H54 (cell line): Measurements from ENCODE around the gene TH.
"Not testable (repeated sequence)": the region's sequence is repeated elsewhere in the genome, so short reads cannot be mapped to it uniquely, and the experiment has no call there.

Experiments used
- DNase-seq: peaks from one replicate; pipeline ENCODE4 v3.0.0; 2011; ENCODE audit warnings: low spot score, mixed read lengths; ENCODE audit not compliant: insufficient read length
- FAIRE-seq: peaks from 3 replicates; lab custom pipeline; 2011; peaks lifted over from hg19 to GRCh38; lab: Jason Lieb, UNC
- POLR2A ChIP-seq: IDR thresholded peaks from 2 replicates; pipeline ENCODE4 v1.6.1; 2011; ENCODE audit warnings: low read depth, mild to moderate bottlenecking, low read length

Gene TH

DNA sequence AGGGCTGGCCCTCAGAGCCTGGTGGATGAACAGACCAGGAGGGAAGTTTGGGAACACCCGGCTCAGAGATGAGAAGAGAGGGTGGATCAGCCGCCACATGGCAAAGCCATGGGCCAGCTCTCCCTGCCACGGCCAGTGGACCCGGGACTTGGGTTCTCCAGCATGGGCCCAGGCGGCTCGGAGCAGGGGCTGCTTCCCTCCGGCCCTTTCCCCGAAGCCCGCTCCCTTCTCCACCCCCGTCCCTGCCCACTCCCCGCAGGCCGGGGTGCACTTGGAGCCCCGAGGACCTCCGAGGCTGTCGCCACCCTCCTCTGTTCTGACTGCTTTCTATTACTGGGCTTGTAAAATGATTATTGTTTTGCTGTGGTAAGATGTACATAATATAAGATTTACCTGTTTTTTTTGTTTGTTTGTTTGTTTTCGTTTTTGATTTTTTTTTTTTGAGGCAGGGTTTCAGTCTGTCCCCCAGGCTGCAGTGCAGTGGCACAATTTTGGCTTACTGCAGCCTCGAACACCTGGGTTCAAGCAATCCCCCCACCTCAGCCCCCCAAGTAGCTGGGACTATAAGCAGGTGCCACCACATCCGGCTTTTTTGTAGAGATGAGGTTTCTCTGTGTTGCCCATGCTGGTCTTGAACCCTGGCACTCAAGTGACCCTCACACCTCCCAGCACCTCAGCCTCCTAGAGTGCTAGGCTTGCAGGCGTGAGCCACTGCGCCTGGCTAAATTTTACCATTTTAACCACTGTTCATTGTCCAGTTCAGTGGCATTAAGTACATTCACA, 11.3 kb upstream of the TH start:
- FAIRE-seq (no peak), DNase-seq (no peak)
- no peak for TF ChIP-seq POLR2A

DNA sequence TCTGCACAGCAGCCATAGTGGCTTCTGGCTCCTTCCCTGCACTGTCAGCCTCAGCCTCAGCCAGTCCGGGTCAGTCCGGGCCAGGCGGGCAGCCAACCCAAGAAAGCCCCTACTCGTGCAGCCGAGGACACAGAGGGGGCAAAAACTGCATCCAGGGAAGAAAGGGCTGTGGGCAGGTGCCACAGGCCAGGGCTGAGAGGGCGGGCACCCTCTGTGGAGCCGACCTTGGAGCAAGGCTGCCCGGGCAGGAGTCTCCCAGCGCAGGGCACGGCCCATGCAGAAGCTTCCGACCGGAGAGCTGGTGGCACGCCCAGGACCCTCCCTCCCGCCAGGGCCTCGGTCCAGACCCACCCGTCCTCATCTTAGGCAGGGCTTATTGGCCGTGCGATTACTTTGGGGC, 10.5 kb upstream of the TH start:
- TF ChIP-seq POLR2A: no peak

DNA sequence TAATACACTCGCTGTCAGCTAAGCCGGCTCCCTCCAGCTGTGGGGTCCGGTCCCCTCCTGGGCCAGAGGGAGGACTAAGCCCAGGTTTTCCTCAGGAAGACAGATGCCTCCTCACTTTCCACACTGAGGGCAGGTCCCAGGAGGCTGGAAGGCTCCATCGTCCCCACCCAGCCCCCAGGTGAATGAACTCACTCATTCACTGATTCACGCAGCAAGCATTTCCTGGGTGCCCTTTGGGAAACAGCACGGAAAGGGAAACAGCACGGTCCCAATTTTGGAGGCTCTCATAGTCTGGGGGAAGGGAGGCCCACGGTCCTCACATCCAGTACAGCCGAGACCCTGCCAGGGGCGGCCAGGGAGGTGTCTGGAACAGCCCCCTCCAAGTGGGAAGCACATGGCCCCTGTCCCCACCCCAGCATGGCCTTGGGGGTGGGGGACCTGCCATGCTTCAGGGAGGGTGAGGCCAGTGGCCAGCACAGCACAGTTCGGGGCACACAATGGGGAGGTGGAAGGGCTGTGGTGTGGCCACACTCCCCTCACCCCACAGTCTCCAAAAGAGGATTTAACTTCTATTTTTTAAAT, 9.3 kb upstream of the TH start:
- DNase-seq: peak; percentile 90
- FAIRE-seq: no peak

More for the DNA sequence above, 10.5 kb upstream of the TH start:
- DNase-seq: no peak
- FAIRE-seq: no peak

DNA sequence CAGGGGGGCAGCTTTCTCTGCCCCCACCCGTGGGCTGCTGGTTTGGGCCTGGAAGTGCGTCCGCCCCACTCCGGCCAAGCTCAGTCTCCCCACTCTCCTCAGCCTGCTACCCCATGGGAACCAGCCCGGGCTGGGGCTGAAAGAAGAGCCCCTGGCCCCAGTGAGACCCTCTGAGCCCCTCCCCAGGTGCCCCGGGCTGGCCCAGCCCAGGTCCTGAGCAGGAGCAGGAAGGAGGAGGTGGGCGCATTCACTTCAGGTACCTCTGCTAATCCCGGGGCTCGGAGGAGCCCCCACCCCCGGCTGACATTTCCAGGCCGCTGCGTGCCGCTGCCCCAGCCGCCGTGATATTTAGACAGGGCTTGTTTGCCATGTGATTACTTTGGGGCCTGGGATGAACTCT, 8.7 kb upstream of the TH start:
- no peak for DNase-seq
- TF ChIP-seq POLR2A: no peak
- no peak for FAIRE-seq

More for the DNA sequence above, 9.3 kb upstream of the TH start:
- TF ChIP-seq POLR2A: no peak

DNA sequence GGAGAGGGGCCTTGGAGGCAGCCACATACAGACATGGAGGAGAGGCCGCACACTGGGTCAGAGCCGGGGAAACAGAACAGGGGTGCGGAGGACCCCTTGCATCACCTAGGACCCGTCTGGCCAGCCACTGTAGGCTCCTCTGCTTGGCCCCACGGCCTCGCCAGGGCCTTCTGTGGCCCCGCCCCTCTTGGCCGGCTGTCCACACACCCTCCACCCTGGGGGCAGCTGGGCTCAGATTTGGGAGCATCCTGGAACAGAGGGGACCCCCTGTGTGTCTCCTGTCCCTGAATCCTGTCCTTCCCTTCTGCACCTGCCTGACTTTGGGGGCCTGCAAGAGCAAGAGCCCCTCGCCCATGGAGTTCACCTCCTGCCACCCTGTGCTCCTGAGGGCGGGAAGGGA, 7.9 kb upstream of the TH start:
- no peak for TF ChIP-seq POLR2A
- DNase-seq (no peak), FAIRE-seq (no peak)

DNA sequence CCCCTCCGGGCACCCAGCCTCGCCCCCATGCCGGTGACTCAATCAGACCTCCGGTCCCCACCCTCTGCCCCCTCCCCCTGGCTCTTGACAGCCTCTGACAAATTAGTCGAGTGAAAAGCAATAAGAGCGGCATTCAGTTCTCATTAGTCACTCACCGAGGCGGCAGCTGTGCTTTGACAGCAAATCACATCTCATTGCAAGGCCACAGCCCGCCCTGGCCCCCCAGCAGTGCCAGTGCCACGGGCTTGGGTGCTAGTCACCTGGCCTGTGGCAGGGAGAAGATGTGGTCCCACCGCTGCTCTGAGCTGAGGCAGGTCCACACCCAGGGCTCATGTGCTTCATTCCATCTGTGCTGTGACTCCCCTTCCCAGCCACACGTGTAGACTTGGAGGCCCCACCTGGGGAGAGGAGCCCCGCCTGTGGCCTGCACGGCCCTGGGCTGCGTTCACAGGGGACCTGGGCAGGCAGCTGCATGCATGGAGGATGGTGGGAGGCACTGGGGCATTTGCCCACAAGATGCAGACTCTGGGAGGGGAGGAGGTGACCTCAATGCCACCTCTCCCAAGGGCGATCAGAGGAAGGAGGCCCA, 7.4 kb upstream of the TH start:
- DNase-seq (peak; percentile 91), FAIRE-seq (no peak)
- no peak for TF ChIP-seq POLR2A

DNA sequence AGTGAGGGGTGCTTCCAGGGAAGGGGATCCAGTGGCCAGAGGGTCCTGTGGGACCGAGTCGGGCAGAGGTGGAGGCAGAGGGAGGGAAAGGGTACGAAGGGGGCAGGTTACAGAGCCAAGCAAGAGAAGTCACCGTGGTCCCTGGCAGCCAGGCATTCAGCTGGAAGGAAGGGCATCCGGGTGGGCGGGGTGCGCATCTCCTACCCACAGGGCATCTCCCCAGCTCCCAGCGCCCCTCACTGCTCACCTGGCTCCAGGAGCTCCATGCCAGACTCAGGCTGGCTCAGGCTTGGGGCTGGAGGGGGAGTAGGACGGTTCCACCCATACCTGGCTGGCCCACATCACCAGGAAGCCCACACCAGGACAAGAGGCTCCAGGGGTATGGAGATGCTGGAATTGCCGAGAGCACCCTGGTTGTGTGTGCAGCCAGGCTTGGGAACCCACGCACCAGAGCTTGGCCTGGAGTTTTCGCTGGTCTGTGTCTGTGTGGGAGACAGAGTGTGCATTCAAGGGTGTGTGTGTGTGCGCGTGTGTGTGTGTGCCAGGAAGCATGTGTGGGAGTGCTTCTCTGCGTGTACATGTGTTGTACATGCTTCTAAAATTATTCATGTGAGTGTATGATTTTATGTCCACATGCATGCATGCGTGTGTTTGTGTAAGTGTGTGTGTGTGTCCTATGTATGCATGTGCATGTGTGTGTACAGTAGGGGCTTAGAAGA, 6.6 kb upstream of the TH start:
- FAIRE-seq, DNase-seq: not testable (repeated sequence)

DNA sequence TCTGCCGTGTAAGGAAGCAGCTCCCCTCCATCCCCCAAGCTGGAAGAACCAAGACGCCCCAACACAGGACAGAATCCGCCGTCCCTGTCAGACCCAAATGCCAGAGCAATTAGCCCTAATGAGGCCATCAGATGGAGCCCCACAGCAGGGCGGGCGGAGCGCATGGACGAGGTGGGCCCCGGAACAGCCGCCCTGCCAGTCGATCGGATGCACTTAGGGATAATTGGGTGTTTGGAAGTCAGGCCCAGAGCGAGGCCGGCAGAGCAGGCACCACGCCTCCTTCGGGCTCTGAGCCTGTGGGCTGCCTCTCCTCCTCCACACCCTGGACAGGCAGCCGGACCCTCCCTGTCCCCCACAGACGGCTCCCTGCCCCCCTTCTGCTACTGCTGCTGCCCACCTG, 5.5 kb upstream of the TH start:
- TF ChIP-seq POLR2A: no peak
- DNase-seq (no peak), FAIRE-seq (no peak)

DNA sequence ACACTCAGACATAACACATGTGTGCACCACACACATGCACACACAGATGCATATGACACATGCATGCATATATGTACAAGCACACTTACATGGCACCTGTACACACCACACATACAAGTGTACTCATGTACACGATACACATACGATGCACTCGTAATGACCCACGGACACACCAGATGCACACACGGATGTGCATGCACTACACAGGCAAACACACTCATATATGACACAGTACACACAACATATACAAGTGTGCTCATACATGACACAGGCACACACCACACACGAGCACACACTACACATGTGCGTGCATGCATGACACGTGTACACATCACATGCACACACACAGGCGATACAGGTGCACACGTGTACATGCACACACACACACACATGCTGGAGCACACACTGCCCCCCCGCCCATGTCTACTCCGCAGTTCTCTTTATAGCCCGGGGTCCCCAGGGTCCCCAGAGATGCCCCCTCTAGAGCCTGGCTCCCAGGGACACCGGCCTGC, 4.8 kb upstream of the TH start:
- FAIRE-seq (no peak), DNase-seq (no peak)
- TF ChIP-seq POLR2A: no peak

DNA sequence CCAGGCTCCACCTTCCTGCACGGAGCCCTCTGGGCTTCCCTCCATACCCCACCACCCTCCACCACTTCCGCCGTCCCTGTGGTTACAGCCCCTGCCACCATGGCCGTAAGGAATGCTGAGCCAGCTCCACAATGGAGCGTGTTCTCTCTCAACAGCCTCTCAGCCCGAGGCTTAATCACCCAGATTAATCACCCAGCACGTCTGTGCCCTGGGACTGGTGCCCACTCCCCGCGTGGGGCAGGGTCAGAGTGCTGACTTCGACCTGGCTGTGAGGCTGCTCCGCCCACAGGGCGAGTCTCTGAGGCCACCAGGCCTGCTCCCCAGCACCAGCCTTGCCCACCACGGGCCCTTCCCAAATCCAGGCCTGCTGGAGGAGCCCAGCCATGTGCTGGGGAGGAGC, 4.0 kb upstream of the TH start:
- DNase-seq (peak; percentile 91), FAIRE-seq (no peak)
- no peak for TF ChIP-seq POLR2A

DNA sequence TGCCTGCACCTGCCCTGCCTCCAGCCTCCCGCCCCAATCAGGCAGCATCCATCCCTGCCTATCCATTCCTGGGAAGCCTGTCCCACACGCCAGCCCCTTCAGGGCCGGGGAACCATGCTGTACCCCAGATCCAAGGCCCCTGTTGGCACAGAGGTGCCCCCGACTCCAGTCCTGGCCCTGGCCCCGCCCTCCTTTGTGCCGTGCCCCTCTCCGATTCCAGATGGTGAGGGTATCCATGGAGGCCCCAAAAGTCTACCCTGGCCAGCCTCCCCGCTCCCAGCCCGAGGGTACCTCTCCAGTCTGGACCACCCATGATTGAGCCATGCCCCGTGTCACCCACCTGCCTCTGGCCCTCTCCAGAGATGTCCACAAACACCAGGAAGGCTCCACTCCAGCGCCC, 2.7 kb upstream of the TH start:
- FAIRE-seq (no peak), DNase-seq (no peak)
- no peak for TF ChIP-seq POLR2A

DNA sequence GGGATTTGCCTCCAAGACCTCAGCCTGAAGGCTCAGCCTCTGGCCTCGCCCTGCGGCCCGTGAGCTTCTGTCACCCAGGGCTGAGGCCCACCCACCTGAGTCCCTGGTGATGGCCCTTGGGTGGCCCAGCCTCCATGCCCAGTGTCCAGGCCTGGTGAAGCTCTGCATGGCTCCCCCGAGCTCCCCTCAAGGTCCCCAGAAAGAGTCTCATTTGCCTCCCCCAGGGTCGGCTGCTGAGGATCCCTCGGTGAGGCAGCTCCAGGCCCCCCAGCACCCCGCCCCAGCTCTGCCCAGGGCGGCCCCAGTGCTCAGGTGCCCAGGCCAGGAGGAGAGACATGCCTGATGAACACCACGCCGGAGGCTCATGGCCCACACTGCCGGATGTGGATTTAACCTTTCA, 2.1 kb upstream of the TH start:
- no peak for TF ChIP-seq POLR2A
- no peak for FAIRE-seq

DNA sequence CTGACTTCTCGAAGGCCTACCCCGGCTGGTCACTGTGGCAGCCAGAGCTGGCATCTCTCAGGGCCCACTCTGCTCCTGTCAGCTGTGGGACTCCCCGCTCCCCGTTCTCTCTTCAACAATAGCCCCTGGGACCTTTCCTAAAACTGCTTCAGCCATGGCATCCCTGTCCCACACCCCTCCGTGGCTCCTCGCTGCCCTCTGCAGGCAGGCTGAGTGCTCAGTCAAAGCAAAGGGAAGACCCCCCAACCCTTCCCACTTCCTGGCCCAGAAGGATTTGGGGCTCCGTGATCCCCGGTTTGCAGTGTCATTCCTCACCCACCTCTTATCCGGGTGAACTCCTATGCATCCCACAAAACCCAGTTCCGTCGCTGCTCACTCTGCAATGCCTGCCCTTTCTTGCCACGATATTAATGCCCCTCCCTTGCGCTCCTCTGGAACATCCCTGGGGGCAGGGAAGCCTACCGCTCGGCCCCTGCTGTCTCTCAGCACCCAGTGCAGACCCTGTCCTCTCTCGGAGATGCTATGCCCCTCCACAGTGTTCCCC, 1.6 kb upstream of the TH start:
- TF ChIP-seq POLR2A: no peak
- DNase-seq (no peak), FAIRE-seq (no peak)

More for the DNA sequence above, 2.1 kb upstream of the TH start:
- DNase-seq: no peak

DNA sequence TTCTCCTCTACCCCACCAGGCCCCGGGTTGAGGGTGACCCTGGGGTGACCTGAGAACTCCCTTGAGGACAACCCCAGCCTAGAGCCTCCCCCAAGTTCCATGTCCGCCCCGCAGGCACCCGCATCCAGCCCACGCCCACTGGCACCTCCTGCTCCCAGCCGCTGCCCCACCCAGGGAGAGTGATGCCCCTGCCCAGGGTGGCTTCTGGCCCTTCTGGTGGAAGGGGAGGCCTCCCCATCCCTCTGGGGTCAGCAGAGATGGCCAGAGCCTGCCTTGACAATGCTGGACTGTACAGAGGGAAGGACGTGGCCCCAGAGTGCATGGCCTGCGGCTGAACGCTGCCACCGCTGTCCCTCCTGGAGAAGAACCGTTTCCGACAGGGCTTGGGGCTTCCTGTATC, 1.1 kb upstream of the TH start:
- DNase-seq: no peak
- FAIRE-seq: no peak
- no peak for TF ChIP-seq POLR2A
